ENCODE data around the gene PCNA.

PCNA gene

GRCh38 chr20:5150226-5151076 lies 30.7 kb upstream of the PCNA start:
- TF ChIP-seq CTCF (IDR thresholded peaks at IDR 0.05; ENCODE audit: extremely low read depth, insufficient read depth, missing control alignments) = no peak
- no peak for DNase-seq (ENCODE audit: low spot score)
- in situ Hi-C loops (cut with MboI; ENCODE audit: low pct_unique_long_range_greater_than_20kb, low sequenced_read_pairs, unreplicated experiment) = no loop called here

GRCh38 chr20:5149892-5150225 lies 30.1 kb upstream of the PCNA start:
- no peak for DNase-seq (ENCODE audit: low spot score)
- in situ Hi-C loops (cut with MboI; ENCODE audit: low pct_unique_long_range_greater_than_20kb, low sequenced_read_pairs, unreplicated experiment) = no loop called here
- no peak for TF ChIP-seq CTCF (IDR thresholded peaks at IDR 0.05; ENCODE audit: extremely low read depth, insufficient read depth, missing control alignments)

GRCh38 chr20:5148581-5148980 lies 28.8 kb upstream of the PCNA start:
- in situ Hi-C loops (cut with MboI; ENCODE audit: low pct_unique_long_range_greater_than_20kb, low sequenced_read_pairs, unreplicated experiment) = no loop called here
- no peak for TF ChIP-seq CTCF (IDR thresholded peaks at IDR 0.05; ENCODE audit: extremely low read depth, insufficient read depth, missing control alignments)
- DNase-seq (ENCODE audit: low spot score) = no peak

- in situ Hi-C loops (cut with MboI; ENCODE audit: low pct_unique_long_range_greater_than_20kb, low sequenced_read_pairs, unreplicated experiment) = no loop called here
- no peak for DNase-seq (ENCODE audit: low spot score)
- no peak for TF ChIP-seq CTCF (IDR thresholded peaks at IDR 0.05; ENCODE audit: extremely low read depth, insufficient read depth, missing control alignments)
Observed at GRCh38 chr20:5146871-5147592, 27.3 kb upstream of the PCNA start.

- in situ Hi-C loops (cut with MboI; ENCODE audit: low pct_unique_long_range_greater_than_20kb, low sequenced_read_pairs, unreplicated experiment) = no loop called here
- no peak for TF ChIP-seq CTCF (IDR thresholded peaks at IDR 0.05; ENCODE audit: extremely low read depth, insufficient read depth, missing control alignments)
- DNase-seq (ENCODE audit: low spot score) = no peak
Observed at GRCh38 chr20:5146099-5146668, 26.4 kb upstream of the PCNA start.

- in situ Hi-C loops (cut with MboI; ENCODE audit: low pct_unique_long_range_greater_than_20kb, low sequenced_read_pairs, unreplicated experiment) = no loop called here
- TF ChIP-seq CTCF (IDR thresholded peaks at IDR 0.05; ENCODE audit: extremely low read depth, insufficient read depth, missing control alignments) = no peak
- no peak for DNase-seq (ENCODE audit: low spot score)
Observed at GRCh38 chr20:5145365-5146098, 25.8 kb upstream of the PCNA start.

Measured in GM13977 (cell line).